Mucosa of stomach (tissue), 1 donor: Measurements from ENCODE around the gene EVX1.

Experiments used
- H3K27me3 ChIP-seq: one replicate; pipeline ENCODE4 v1.7.0; 2013; ENCODE audit warnings: mild to moderate bottlenecking, low read length; ENCODE audit not compliant: control insufficient read depth, insufficient read depth
- H3K36me3 ChIP-seq: one replicate; pipeline ENCODE4 v1.7.0; 2013; ENCODE audit warnings: low read length; ENCODE audit not compliant: control insufficient read depth, insufficient read depth
- H3K4me1 ChIP-seq: one replicate; pipeline ENCODE4 v1.7.0; 2013; ENCODE audit warnings: mild to moderate bottlenecking, low read length; ENCODE audit not compliant: control insufficient read depth, insufficient read depth
- H3K4me3 ChIP-seq: one replicate; pipeline ENCODE4 v1.7.0; 2013; ENCODE audit warnings: low read length
- H3K9ac ChIP-seq: one replicate; pipeline ENCODE4 v1.7.0; 2013; ENCODE audit warnings: mild to moderate bottlenecking, low read length, moderate library complexity
- H3K9me3 ChIP-seq: one replicate; pipeline ENCODE4 v1.7.0; 2013; ENCODE audit warnings: mild to moderate bottlenecking, low read length, moderate library complexity; ENCODE audit not compliant: control insufficient read depth
- donor health status: Pancreatic carcinoma.

EVX1 gene

DNA sequence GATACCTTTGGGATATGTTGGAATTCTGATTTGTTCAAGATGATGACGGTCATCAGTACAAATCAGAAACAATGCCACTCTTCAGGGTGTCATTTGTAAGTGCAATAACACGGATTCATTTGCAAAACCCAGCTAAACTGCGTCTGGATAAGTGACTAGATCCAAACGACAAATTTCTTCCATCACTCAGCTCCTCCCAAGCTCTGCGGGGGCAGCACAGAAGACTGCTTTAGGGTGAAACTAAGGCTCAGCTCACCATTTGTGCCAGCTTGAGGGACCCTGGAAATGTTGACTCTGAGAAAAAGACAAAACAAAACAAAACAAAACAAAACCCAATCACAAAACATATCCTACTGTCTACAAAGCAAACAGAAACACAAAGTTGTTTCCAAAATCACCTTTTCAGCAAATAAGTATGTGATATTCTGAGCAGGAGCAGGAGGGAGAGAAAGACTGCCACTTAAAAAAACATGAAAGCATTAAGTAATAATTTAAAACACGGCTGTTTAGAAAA lies 8.0 kb downstream of the EVX1 start:
- H3K9me3 ChIP-seq = no peaks in the 10 kb centered on the region
- no peak overlapping the region for H3K9ac ChIP-seq
- peaks cover 94% of the 10 kb centered on the region for H3K27me3 ChIP-seq
- no peak overlapping the region for H3K4me3 ChIP-seq
- H3K4me1 ChIP-seq = peaks cover 27% of the 10 kb centered on the region
- H3K36me3 ChIP-seq = no peaks in the 10 kb centered on the region

DNA sequence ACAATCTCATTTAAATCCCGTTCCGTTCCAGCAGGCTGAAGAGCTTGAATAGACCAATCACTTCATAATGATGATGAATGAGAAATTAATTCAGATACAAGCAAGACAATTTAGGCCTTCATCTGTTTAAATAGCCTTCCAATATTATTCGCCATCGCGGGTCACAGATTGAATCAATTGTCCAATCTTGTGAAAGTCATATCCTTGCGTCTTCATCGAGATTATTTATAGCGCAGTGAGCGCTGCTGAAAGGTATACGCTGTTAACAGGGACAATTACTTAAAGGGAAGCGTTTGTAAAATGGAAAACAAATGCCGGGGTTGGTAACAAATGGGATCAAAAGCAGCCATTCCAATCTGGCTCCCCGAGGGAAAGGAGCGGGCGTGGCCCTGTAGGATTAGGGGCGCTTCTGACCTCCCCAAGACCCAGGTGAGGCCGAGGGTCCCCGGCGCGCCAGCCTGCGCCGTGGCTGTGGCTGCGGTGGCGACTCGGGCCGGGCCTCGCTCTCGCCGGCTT lies 8.6 kb downstream of the EVX1 start:
- Histone ChIP-seq H3K4me3 (no peak overlapping the region), H3K27me3 (peaks cover 88% of the 10 kb centered on the region)

GRCh38 chr7:27251652-27252590 lies 9.3 kb downstream of the EVX1 start:
- Histone ChIP-seq H3K4me1 (peaks cover 19% of the 10 kb centered on the region), H3K4me3 (no peak overlapping the region), H3K9ac (no peak overlapping the region), H3K9me3 (no peaks in the 10 kb centered on the region), H3K27me3 (peaks cover 81% of the 10 kb centered on the region), H3K36me3 (no peaks in the 10 kb centered on the region)

More for the DNA sequence above, 8.6 kb downstream of the EVX1 start:
- Histone ChIP-seq H3K4me1 (peaks cover 21% of the 10 kb centered on the region), H3K9ac (no peak overlapping the region), H3K36me3 (no peaks in the 10 kb centered on the region), H3K9me3 (no peaks in the 10 kb centered on the region)

- no peak overlapping the region for H3K4me3 ChIP-seq
- H3K9me3 ChIP-seq = no peaks in the 10 kb centered on the region
- peaks cover 54% of the 10 kb centered on the region for H3K27me3 ChIP-seq
- H3K36me3 ChIP-seq = no peaks in the 10 kb centered on the region
- peaks cover 19% of the 10 kb centered on the region for H3K4me1 ChIP-seq
- no peak overlapping the region for H3K9ac ChIP-seq
Measured at GRCh38 chr7:27254625-27255024, 12.0 kb downstream of the EVX1 start.

DNA sequence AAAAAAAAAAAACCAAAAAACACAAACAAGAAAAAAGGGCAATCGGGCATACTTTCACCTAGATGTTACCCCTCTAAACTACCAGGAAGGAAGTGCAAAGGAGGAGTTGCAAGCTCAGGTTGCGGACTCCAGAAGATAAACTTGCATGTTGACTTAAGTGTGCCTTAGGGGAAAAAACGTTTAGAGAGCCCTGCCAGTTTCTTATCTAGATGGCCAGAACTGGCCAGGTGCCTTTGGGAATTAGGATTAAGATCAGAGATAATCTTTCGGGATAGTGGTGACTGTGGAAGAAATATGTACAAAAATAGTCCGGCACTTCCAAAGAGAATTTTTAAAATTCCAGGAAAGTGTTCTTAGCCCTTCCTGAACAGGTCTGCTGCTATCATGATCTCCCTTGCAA lies 17.6 kb downstream of the EVX1 start:
- peaks cover 2% of the 10 kb centered on the region for H3K27me3 ChIP-seq
- no peaks in the 10 kb centered on the region for H3K9me3 ChIP-seq
- no peak overlapping the region for H3K4me3 ChIP-seq
- no peak overlapping the region for H3K9ac ChIP-seq
- H3K4me1 ChIP-seq = no peaks in the 10 kb centered on the region
- no peaks in the 10 kb centered on the region for H3K36me3 ChIP-seq

- no peaks in the 10 kb centered on the region for H3K27me3 ChIP-seq
- H3K9me3 ChIP-seq = no peaks in the 10 kb centered on the region
- no peaks in the 10 kb centered on the region for H3K4me1 ChIP-seq
- no peak overlapping the region for H3K4me3 ChIP-seq
- no peak overlapping the region for H3K9ac ChIP-seq
- H3K36me3 ChIP-seq = no peaks in the 10 kb centered on the region
Measured at GRCh38 chr7:27262121-27262520, 19.5 kb downstream of the EVX1 start.

DNA sequence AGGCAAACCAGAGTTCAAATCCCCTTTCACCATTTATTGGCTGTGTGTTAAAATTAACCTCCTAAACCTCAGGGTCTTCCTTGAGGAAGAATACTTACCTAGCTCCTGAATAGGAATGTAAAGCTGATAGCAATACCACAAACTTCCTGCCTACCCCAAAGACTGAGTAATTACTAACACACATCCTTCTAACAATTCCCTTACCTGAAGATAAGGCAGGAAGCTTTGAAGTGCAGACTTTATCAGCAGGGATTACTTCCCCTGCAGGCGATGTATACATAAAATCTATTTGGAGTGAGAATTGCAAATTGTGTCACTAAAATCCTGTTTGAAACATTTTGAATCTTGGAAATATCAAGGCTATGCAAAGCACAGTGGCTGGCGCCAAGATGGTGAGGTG lies 21.2 kb downstream of the EVX1 start:
- no peaks in the 10 kb centered on the region for H3K4me1 ChIP-seq
- no peaks in the 10 kb centered on the region for H3K27me3 ChIP-seq
- H3K36me3 ChIP-seq = no peaks in the 10 kb centered on the region
- no peak overlapping the region for H3K4me3 ChIP-seq
- no peak overlapping the region for H3K9ac ChIP-seq
- H3K9me3 ChIP-seq = no peaks in the 10 kb centered on the region

- H3K4me3 ChIP-seq = no peak overlapping the region
- H3K9me3 ChIP-seq = no peaks in the 10 kb centered on the region
Measured at GRCh38 chr7:27269455-27269854, 26.9 kb downstream of the EVX1 start.

DNA sequence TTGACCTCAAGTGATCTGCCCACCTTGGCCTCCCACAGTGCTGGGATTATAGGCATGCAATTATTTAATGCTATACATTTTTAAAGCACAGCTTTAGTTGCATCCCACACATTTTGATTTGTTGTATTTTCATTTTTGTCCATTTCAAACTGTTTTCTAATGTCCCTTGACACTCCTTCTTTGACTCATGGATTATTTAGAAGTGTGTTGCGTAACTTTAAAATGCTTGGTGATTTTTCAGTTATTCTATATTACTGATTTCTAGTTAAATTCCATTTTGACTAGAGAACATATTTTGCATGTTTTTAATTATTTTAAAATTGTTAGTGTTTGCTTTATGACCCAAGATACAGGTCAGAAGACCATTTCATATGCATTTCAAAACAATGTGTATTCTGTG lies 28.8 kb downstream of the EVX1 start:
- Histone ChIP-seq H3K4me3 (no peak overlapping the region), H3K9ac (no peak overlapping the region), H3K27me3 (no peaks in the 10 kb centered on the region), H3K36me3 (no peaks in the 10 kb centered on the region), H3K4me1 (no peaks in the 10 kb centered on the region), H3K9me3 (no peaks in the 10 kb centered on the region)

More at GRCh38 chr7:27269455-27269854, 26.9 kb downstream of the EVX1 start:
- no peaks in the 10 kb centered on the region for H3K4me1 ChIP-seq
- H3K36me3 ChIP-seq = no peaks in the 10 kb centered on the region
- H3K9ac ChIP-seq = no peak overlapping the region
- no peaks in the 10 kb centered on the region for H3K27me3 ChIP-seq

- Histone ChIP-seq H3K9ac (no peak overlapping the region), H3K9me3 (no peaks in the 10 kb centered on the region), H3K36me3 (no peaks in the 10 kb centered on the region), H3K4me1 (peaks cover 16% of the 10 kb centered on the region), H3K27me3 (no peaks in the 10 kb centered on the region), H3K4me3 (no peak overlapping the region)
Measured at GRCh38 chr7:27277628-27278027, 35.0 kb downstream of the EVX1 start.

- no peaks in the 10 kb centered on the region for H3K36me3 ChIP-seq
- no peaks in the 10 kb centered on the region for H3K27me3 ChIP-seq
- peaks cover 5% of the 10 kb centered on the region for H3K4me1 ChIP-seq
Measured at GRCh38 chr7:27283558-27283957, 41.0 kb downstream of the EVX1 start.

DNA sequence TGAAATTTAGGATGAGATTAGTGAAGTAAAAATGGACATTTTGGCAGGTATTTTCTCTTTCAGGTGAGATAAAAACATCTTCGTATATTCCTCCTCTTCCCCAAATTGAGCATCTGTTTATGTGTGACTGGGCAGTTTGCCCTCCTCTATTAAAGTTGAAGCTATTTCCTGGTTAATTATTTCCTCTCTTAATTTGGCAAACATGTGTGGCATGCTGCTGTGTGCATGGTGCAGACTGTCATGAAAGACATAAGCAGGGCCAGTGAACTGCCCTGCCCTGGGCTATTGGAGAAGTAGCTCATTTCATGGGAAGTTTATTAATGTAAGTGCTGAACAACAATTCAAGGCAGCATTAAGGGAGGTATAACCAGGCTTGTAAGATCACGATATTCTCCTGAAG lies 52.6 kb downstream of the EVX1 start:
- no peaks in the 10 kb centered on the region for H3K9me3 ChIP-seq
- H3K27me3 ChIP-seq = no peaks in the 10 kb centered on the region
- no peaks in the 10 kb centered on the region for H3K4me1 ChIP-seq
- no peak overlapping the region for H3K4me3 ChIP-seq
- H3K36me3 ChIP-seq = no peaks in the 10 kb centered on the region
- H3K9ac ChIP-seq = no peak overlapping the region

More at GRCh38 chr7:27283558-27283957, 41.0 kb downstream of the EVX1 start:
- no peak overlapping the region for H3K4me3 ChIP-seq
- no peaks in the 10 kb centered on the region for H3K9me3 ChIP-seq
- no peak overlapping the region for H3K9ac ChIP-seq
